Transverse colon (tissue), 4 donors: ENCODE measurements around the gene POLDIP3.

Source experiments
- EP300 ChIP-seq: sonication (generic); formaldehyde crosslinking; IDR thresholded peaks from one replicate; pipeline ENCODE4 v1.6.1; 2017; ENCODE audit warnings: antibody characterized with exemption, low read depth
- POLR2A ChIP-seq: fragments of 450-650 bp; IDR thresholded peaks from one replicate; pipeline ENCODE4 v1.6.1; 2016; ENCODE audit warnings: antibody characterized with exemption, mild to moderate bottlenecking, moderate library complexity
- POLR2AphosphoS5 ChIP-seq, 3 donors: sonication (generic); formaldehyde crosslinking; IDR thresholded peaks; one replicate each; pipeline ENCODE4 v1.6.1; 2016; ENCODE audit warnings: antibody characterized with exemption in 3 of 3
- TF ChIP-seq, protein P1 (sequence below), 5 experiments: fragments of 200-600 bp in 3 of 5; fragments of 450-650 bp in 2 of 5; sonication (generic) in 3 of 5; IDR thresholded peaks; 1 replicate in 2 of 5; 2 replicates in 3 of 5; pipeline ENCODE4 v1.5.1; 2016 to 2017; ENCODE audit warnings: antibody characterized with exemption in 5 of 5, inconsistent platforms in 3 of 5, mild to moderate bottlenecking in 2 of 5, moderate library complexity in 1 of 5

DNA sequence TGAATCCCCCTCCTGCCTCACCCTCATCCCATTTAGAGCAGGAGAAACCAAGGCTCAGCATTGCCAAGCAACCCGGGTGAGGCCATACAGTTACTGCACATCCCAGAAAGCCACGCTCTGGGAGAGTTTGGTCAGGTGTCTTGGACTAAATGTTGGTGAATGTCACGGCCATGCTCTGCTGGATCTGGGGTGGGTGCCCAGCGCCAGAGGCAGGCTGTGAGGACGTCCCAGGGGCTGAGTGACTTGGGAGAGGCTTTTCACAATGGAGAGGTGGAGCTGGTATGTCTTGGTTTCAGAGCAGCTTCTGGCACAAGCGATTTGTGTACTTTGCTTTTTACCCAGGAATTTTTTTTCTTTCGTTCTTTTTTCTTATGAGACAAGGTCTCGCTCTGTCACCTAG is 54.3 kb downstream of the POLDIP3 start:
- TF ChIP-seq, protein P1, sequence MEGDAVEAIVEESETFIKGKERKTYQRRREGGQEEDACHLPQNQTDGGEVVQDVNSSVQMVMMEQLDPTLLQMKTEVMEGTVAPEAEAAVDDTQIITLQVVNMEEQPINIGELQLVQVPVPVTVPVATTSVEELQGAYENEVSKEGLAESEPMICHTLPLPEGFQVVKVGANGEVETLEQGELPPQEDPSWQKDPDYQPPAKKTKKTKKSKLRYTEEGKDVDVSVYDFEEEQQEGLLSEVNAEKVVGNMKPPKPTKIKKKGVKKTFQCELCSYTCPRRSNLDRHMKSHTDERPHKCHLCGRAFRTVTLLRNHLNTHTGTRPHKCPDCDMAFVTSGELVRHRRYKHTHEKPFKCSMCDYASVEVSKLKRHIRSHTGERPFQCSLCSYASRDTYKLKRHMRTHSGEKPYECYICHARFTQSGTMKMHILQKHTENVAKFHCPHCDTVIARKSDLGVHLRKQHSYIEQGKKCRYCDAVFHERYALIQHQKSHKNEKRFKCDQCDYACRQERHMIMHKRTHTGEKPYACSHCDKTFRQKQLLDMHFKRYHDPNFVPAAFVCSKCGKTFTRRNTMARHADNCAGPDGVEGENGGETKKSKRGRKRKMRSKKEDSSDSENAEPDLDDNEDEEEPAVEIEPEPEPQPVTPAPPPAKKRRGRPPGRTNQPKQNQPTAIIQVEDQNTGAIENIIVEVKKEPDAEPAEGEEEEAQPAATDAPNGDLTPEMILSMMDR (IDR thresholded peaks at IDR 0.05): no peak
- TF ChIP-seq POLR2AphosphoS5 (IDR thresholded peaks at IDR 0.05) (no peak), EP300 (no peak), POLR2A (no peak)
